ENCODE results near the gene VTCN1. TPM values are rescaled to one million over a fixed set of nuclear protein-coding genes. Genes with fewer than 3 reads are reported as not detected.

Gene VTCN1
- total and polyA plus RNA-seq, 2 of the 13 experiments (the other 11 are each of a cell fraction or from before 2014, with no cell fraction given): not detected

- no peak for TF ChIP-seq CCAR2 (optimal IDR thresholded peaks at IDR 0.05; ENCODE audit: low read depth, low read length)
- no peak for TF ChIP-seq MBNL3 (CRISPR knock-in tag; conservative IDR thresholded peaks at IDR 0.05)
- TF ChIP-seq ZBTB4 (CRISPR knock-in tag; IDR thresholded peaks at IDR 0.05; ENCODE audit: borderline replicate concordance): no peak
- TF ChIP-seq, protein P1, sequence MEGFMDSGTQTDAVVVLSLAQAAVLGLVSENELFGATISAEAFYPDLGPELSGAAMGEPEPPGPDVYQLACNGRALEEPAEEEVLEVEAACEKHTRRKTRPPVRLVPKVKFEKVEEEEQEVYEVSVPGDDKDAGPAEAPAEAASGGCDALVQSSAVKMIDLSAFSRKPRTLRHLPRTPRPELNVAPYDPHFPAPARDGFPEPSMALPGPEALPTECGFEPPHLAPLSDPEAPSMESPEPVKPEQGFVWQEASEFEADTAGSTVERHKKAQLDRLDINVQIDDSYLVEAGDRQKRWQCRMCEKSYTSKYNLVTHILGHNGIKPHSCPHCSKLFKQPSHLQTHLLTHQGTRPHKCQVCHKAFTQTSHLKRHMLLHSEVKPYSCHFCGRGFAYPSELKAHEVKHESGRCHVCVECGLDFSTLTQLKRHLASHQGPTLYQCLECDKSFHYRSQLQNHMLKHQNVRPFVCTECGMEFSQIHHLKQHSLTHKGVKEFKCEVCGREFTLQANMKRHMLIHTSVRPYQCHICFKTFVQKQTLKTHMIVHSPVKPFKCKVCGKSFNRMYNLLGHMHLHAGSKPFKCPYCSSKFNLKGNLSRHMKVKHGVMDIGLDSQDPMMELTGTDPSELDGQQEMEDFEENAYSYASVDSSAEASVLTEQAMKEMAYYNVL (CRISPR knock-in tag; IDR thresholded peaks at IDR 0.05; ENCODE audit: borderline replicate concordance): no peak
- no peak for TF ChIP-seq ZNF652 (CRISPR knock-in tag; IDR thresholded peaks at IDR 0.05; ENCODE audit: borderline replicate concordance, low read depth)
- no peak for TF ChIP-seq MXD4 (CRISPR knock-in tag; IDR thresholded peaks at IDR 0.05)
- TF ChIP-seq ZFYVE20 (CRISPR knock-in tag; IDR thresholded peaks at IDR 0.05; ENCODE audit: borderline replicate concordance, low read depth): no peak
- no peak for TF ChIP-seq ZNF672 (CRISPR knock-in tag; IDR thresholded peaks at IDR 0.05)
- no peak for TF ChIP-seq ZSCAN30 (CRISPR knock-in tag; IDR thresholded peaks at IDR 0.05)
- no peak for TF ChIP-seq CEBPB (IDR thresholded peaks at IDR 0.05; ENCODE audit: borderline replicate concordance, low read depth, low read length)
- no peak for TF ChIP-seq CBX2 (IDR thresholded peaks at IDR 0.05; ENCODE audit: low read depth, low read length)
- TF ChIP-seq CBX2 (CRISPR knock-in tag; IDR thresholded peaks at IDR 0.05; ENCODE audit: low read depth): no peak
- no peak for TF ChIP-seq ZNF292 (CRISPR knock-in tag; IDR thresholded peaks at IDR 0.05; ENCODE audit: borderline replicate concordance, low read depth)
Measured at GRCh38 chr1:117138561-117138960, 72.2 kb downstream of the VTCN1 start (continued).

Measured in HepG2 (cell line).